Measurements from ENCODE around the gene EIF2S2.

DNA sequence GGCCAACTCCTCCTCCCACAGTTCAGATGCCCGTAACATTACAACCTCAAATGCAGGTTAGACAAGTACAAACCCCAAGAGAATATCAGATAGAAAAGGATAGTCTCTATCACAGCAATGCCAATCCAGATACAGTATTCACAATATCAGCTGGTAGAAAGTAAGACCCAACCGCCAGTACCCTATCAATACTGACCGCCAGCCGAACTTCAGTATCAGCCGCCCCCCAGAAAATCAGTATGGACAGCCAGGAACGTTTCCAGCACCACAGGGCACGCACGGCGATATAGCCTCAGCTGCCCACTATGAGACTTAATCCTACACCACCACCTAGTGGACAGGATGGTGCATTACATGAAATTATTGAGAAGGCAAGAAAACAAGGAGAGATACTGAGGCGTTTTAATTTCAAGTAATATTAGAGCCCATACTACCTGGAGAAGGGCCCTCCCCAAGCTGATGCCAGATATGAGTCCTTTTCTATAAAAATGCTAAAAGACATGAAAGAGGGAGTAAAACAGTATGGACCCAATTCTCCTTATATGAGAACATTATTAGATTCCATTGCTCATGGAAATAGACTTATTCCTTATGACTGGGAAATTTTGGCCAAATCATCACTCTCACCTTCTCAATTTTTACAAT lies 17.6 kb upstream of the EIF2S2 start:
- TF ChIP-seq, protein P1, sequence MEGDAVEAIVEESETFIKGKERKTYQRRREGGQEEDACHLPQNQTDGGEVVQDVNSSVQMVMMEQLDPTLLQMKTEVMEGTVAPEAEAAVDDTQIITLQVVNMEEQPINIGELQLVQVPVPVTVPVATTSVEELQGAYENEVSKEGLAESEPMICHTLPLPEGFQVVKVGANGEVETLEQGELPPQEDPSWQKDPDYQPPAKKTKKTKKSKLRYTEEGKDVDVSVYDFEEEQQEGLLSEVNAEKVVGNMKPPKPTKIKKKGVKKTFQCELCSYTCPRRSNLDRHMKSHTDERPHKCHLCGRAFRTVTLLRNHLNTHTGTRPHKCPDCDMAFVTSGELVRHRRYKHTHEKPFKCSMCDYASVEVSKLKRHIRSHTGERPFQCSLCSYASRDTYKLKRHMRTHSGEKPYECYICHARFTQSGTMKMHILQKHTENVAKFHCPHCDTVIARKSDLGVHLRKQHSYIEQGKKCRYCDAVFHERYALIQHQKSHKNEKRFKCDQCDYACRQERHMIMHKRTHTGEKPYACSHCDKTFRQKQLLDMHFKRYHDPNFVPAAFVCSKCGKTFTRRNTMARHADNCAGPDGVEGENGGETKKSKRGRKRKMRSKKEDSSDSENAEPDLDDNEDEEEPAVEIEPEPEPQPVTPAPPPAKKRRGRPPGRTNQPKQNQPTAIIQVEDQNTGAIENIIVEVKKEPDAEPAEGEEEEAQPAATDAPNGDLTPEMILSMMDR (IDR thresholded peaks at IDR 0.05; ENCODE audit: low read depth, low read length, missing input control): peak; percentile 80
- TF ChIP-seq, protein P2, sequence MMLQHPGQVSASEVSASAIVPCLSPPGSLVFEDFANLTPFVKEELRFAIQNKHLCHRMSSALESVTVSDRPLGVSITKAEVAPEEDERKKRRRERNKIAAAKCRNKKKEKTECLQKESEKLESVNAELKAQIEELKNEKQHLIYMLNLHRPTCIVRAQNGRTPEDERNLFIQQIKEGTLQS (IDR thresholded peaks at IDR 0.05): no peak
- no peak for TF ChIP-seq TAF1 (conservative IDR thresholded peaks at IDR 0.05)
- no peak for TF ChIP-seq HNF4G (IDR thresholded peaks at IDR 0.05)
- peak; percentile 95 to 97 for TF ChIP-seq RAD21 (IDR thresholded peaks at IDR 0.05)
- TF ChIP-seq EGR1 (IDR thresholded peaks at IDR 0.05; ENCODE audit: low read depth in 2 of 2): no peak
- no peak for TF ChIP-seq GABPA (IDR thresholded peaks at IDR 0.05 in 1 of 2, conservative IDR thresholded peaks at IDR 0.05 in 1 of 2)
- TF ChIP-seq, protein P3, sequence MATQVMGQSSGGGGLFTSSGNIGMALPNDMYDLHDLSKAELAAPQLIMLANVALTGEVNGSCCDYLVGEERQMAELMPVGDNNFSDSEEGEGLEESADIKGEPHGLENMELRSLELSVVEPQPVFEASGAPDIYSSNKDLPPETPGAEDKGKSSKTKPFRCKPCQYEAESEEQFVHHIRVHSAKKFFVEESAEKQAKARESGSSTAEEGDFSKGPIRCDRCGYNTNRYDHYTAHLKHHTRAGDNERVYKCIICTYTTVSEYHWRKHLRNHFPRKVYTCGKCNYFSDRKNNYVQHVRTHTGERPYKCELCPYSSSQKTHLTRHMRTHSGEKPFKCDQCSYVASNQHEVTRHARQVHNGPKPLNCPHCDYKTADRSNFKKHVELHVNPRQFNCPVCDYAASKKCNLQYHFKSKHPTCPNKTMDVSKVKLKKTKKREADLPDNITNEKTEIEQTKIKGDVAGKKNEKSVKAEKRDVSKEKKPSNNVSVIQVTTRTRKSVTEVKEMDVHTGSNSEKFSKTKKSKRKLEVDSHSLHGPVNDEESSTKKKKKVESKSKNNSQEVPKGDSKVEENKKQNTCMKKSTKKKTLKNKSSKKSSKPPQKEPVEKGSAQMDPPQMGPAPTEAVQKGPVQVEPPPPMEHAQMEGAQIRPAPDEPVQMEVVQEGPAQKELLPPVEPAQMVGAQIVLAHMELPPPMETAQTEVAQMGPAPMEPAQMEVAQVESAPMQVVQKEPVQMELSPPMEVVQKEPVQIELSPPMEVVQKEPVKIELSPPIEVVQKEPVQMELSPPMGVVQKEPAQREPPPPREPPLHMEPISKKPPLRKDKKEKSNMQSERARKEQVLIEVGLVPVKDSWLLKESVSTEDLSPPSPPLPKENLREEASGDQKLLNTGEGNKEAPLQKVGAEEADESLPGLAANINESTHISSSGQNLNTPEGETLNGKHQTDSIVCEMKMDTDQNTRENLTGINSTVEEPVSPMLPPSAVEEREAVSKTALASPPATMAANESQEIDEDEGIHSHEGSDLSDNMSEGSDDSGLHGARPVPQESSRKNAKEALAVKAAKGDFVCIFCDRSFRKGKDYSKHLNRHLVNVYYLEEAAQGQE (IDR thresholded peaks at IDR 0.05): no peak
- no peak for TF ChIP-seq YY1 (IDR thresholded peaks at IDR 0.05)
- no peak for TF ChIP-seq JUND (IDR thresholded peaks at IDR 0.05)
- no peak for TF ChIP-seq RXRA (IDR thresholded peaks at IDR 0.05)
- TF ChIP-seq FOXA1 (IDR thresholded peaks at IDR 0.05): no peak
- TF ChIP-seq, protein P4, sequence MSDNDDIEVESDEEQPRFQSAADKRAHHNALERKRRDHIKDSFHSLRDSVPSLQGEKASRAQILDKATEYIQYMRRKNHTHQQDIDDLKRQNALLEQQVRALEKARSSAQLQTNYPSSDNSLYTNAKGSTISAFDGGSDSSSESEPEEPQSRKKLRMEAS (IDR thresholded peaks at IDR 0.05): no peak
- no peak for TF ChIP-seq SP1 (IDR thresholded peaks at IDR 0.05)

All from liver (tissue), 3 donors.